Left lung (tissue), 10 donors: ENCODE results near the gene RAVER2. TPM values are rescaled to one million over a fixed set of nuclear protein-coding genes. Genes with fewer than 3 reads are reported as not detected.

Experiments used
- ATAC-seq: fragments of 200-7000 bp; cut with Tn5 transposase; one replicate; pipeline ENCODE4 v1.9.1; 2020; ENCODE audit warnings: moderate library complexity
- DNase-seq, 4 donors: peaks; one replicate each; pipeline ENCODE4 v3.0.0-alpha.2; 2013 to 2020
- H3K27ac ChIP-seq, 2 donors: fragments of 200-600 bp; sonication (generic) in 1 of 2; one replicate each; pipeline versions ENCODE4 v1.5.0 to v1.8.0; 2020 to 2021
- H3K27me3 ChIP-seq, 2 donors: fragments of 200-600 bp; sonication (generic) in 1 of 2; one replicate each; pipeline versions ENCODE4 v1.5.0 to v1.8.0; 2020 to 2021
- H3K36me3 ChIP-seq, 2 donors: fragments of 200-600 bp; sonication (generic) in 1 of 2; one replicate each; pipeline versions ENCODE4 v1.5.0 to v1.8.0; 2020 to 2021
- H3K4me1 ChIP-seq, 2 donors: fragments of 200-600 bp; one replicate each; pipeline ENCODE4 v1.8.0; 2021
- H3K4me3 ChIP-seq, 2 donors: fragments of 200-600 bp; sonication (generic) in 1 of 2; one replicate each; pipeline versions ENCODE4 v1.5.0 to v1.8.0; 2020 to 2021; ENCODE audit warnings: mild to moderate bottlenecking in 1 of 2
- H3K9me3 ChIP-seq, 2 donors: fragments of 200-600 bp; sonication (generic) in 1 of 2; one replicate each; pipeline versions ENCODE4 v1.5.0 to v1.8.0; 2020 to 2021
- CTCF ChIP-seq, 2 donors: fragments of 200-600 bp; sonication (generic) in 1 of 2; IDR thresholded peaks; one replicate each; pipeline versions ENCODE4 v1.5.0 to v1.8.0; 2021; ENCODE audit warnings: antibody characterized with exemption in 2 of 2
- intact Hi-C, 2 donors: fragments of 100-400 bp; cut with DNase I; formaldehyde crosslinking; loops; one replicate each; pipeline versions ENCODE4 v1.11.2 to v1.14.2; 2022
- polyA plus RNA-seq, 6 donors: library from polyadenylated mRNA; unstranded; fragments of 120-200 nt; gene quantifications; one replicate each; pipeline ENCODE4 v1.2.1, GENCODE V29; 2013; ENCODE audit not compliant: insufficient read length in 6 of 6
- total RNA-seq, 2 donors: library from RNA; stranded (reverse); fragmentation: NEBNext Ultra II Directional; extraction: Animal tissue kit (Norgen Biotek cat#: 25700); gene quantifications; one replicate each; pipeline ENCODE4 v1.2.1, GENCODE V29; 2021
- donor health status: DM: no; HTN: yes; CAD: no.
- donor health status: DM: no; HTN: no; CAD: no.

Gene RAVER2
- total and polyA plus RNA-seq, 8 donors = 13.3 to 37.8 (median 32.7) TPM

GRCh38 chr1:64830030-64830651, 85.3 kb downstream of the RAVER2 start:
- H3K27me3 ChIP-seq = no peaks in the 10 kb centered on the region
- peaks cover 4 to 48% of the 10 kb centered on the region in 2 donors for H3K36me3 ChIP-seq
- no peak overlapping the region for H3K27ac ChIP-seq
- no peaks in the 10 kb centered on the region for H3K4me1 ChIP-seq
- no peak overlapping the region for H3K4me3 ChIP-seq
- no peaks in the 10 kb centered on the region for H3K9me3 ChIP-seq
- ATAC-seq (no peak), DNase-seq (no peak)
- TF ChIP-seq CTCF (IDR thresholded peaks at IDR 0.05) = no peak
- intact Hi-C loops = no loop called here

GRCh38 chr1:64834734-64835133, 89.9 kb downstream of the RAVER2 start:
- ATAC-seq (peak; percentile 82), DNase-seq (no peak)
- TF ChIP-seq CTCF (IDR thresholded peaks at IDR 0.05) = no peak
- H3K27me3 ChIP-seq = no peaks in the 10 kb centered on the region
- no peaks in the 10 kb centered on the region for H3K9me3 ChIP-seq
- intact Hi-C loops = no loop called here
- no peak overlapping the region for H3K4me3 ChIP-seq
- no peak overlapping the region for H3K27ac ChIP-seq
- H3K36me3 ChIP-seq = peaks cover 4 to 93% of the 10 kb centered on the region in 2 donors
- no peaks in the 10 kb centered on the region for H3K4me1 ChIP-seq

GRCh38 chr1:64836802-64837201, 91.9 kb downstream of the RAVER2 start:
- no peaks in the 10 kb centered on the region for H3K4me1 ChIP-seq
- H3K9me3 ChIP-seq = no peaks in the 10 kb centered on the region
- DNase-seq (no peak), ATAC-seq (no peak)
- peaks cover 4 to 100% of the 10 kb centered on the region in 2 donors for H3K36me3 ChIP-seq
- no peak overlapping the region for H3K27ac ChIP-seq
- intact Hi-C loops = no loop called here
- H3K4me3 ChIP-seq = no peak overlapping the region
- H3K27me3 ChIP-seq = no peaks in the 10 kb centered on the region
- no peak for TF ChIP-seq CTCF (IDR thresholded peaks at IDR 0.05)

- Histone ChIP-seq H3K4me1 (no peaks in the 10 kb centered on the region), H3K4me3 (no peak overlapping the region), H3K9me3 (no peaks in the 10 kb centered on the region), H3K36me3 (peaks cover 0 to 94% of the 10 kb centered on the region in 2 donors), H3K27ac (no peak overlapping the region), H3K27me3 (no peaks in the 10 kb centered on the region)
- intact Hi-C loops = no loop called here
- ATAC-seq (no peak), DNase-seq (no peak)
- TF ChIP-seq CTCF (IDR thresholded peaks at IDR 0.05) = no peak
Observed at GRCh38 chr1:64838486-64838885, 93.6 kb downstream of the RAVER2 start.

- ATAC-seq = no peak
- TF ChIP-seq CTCF (IDR thresholded peaks at IDR 0.05) = no peak
- Histone ChIP-seq H3K9me3 (no peaks in the 10 kb centered on the region), H3K27me3 (no peaks in the 10 kb centered on the region), H3K36me3 (peaks cover 0 to 94% of the 10 kb centered on the region in 2 donors), H3K27ac (no peak overlapping the region), H3K4me1 (no peaks in the 10 kb centered on the region), H3K4me3 (no peak overlapping the region)
- intact Hi-C loops = no loop called here
- no peak for DNase-seq
Observed at GRCh38 chr1:64839261-64839660, 94.4 kb downstream of the RAVER2 start.
